ENCODE data around the gene SERPINI1.

The SERPINI1 gene

GRCh38 chr3:167736264-167736787, 805 bp downstream of the SERPINI1 start:
- peak in 1 of 14 donors; percentile 21 for DNase-seq

- DNase-seq = no peak
Observed at GRCh38 chr3:167736997-167737396, 1.5 kb downstream of the SERPINI1 start.

GRCh38 chr3:167738037-167738436, 2.5 kb downstream of the SERPINI1 start:
- DNase-seq = no peak

- peak in 4 of 14 donors; percentile 1 to 21 (median 8) for DNase-seq
Observed at GRCh38 chr3:167739190-167739810, 3.8 kb downstream of the SERPINI1 start.

- peak in 5 of 14 donors; percentile 1 to 26 (median 10) for DNase-seq
Observed at GRCh38 chr3:167740961-167741587, 5.6 kb downstream of the SERPINI1 start.

GRCh38 chr3:167742338-167742737, 6.8 kb downstream of the SERPINI1 start:
- peak in 1 of 14 donors; percentile 28 for DNase-seq

- DNase-seq = no peak
Observed at GRCh38 chr3:167743799-167744198, 8.3 kb downstream of the SERPINI1 start.

GRCh38 chr3:167749209-167749608, 13.7 kb downstream of the SERPINI1 start:
- no peak for DNase-seq

- DNase-seq = no peak
Observed at GRCh38 chr3:167749728-167750127, 14.2 kb downstream of the SERPINI1 start.

GRCh38 chr3:167750272-167750971, 14.9 kb downstream of the SERPINI1 start:
- no peak for DNase-seq

- no peak for DNase-seq
Observed at GRCh38 chr3:167754049-167754448, 18.5 kb downstream of the SERPINI1 start.

GRCh38 chr3:167761302-167761701, 25.8 kb downstream of the SERPINI1 start:
- DNase-seq = no peak

GRCh38 chr3:167762296-167762695, 26.8 kb downstream of the SERPINI1 start:
- DNase-seq = no peak

- no peak for DNase-seq
Observed at GRCh38 chr3:167772992-167773391, 37.5 kb downstream of the SERPINI1 start.

GRCh38 chr3:167773584-167773983, 38.1 kb downstream of the SERPINI1 start:
- no peak for DNase-seq

- peak in 1 of 14 donors; percentile 7 for DNase-seq
Observed at GRCh38 chr3:167776066-167776685, 40.7 kb downstream of the SERPINI1 start.

- DNase-seq = no peak
Observed at GRCh38 chr3:167777356-167777755, 41.8 kb downstream of the SERPINI1 start.

GRCh38 chr3:167780214-167780883, 44.8 kb downstream of the SERPINI1 start:
- no peak for DNase-seq

GRCh38 chr3:167783781-167784180, 48.3 kb downstream of the SERPINI1 start:
- peak in 10 of 14 donors; percentile 16 to 75 (median 30) for DNase-seq

- DNase-seq = no peak
Observed at GRCh38 chr3:167785790-167786189, 50.3 kb downstream of the SERPINI1 start.

- no peak for DNase-seq
Observed at GRCh38 chr3:167787440-167787839, 51.9 kb downstream of the SERPINI1 start.

- no peak for DNase-seq
Observed at GRCh38 chr3:167798443-167798842, 62.9 kb downstream of the SERPINI1 start.
